Fibroblast of lung (primary cell): Measurements from ENCODE around the gene ZNF423.

Experiments used
- CTCF ChIP-seq, 2 donors: IDR thresholded peaks in 1 of 2; conservative IDR thresholded peaks in 1 of 2; 1 replicate in 1 of 2; 2 replicates in 1 of 2; pipeline ENCODE4 v1.5.1; 2011 to 2012; ENCODE audit warnings: low read length in 2 of 2, control low read depth in 1 of 2, inconsistent platforms in 1 of 2, low read depth in 1 of 2, mild to moderate bottlenecking in 1 of 2
- EZH2 ChIP-seq: IDR thresholded peaks from 2 replicates; pipeline ENCODE4 v1.5.1; 2012; ENCODE audit warnings: low read length, control low read depth, mild to moderate bottlenecking; ENCODE audit errors: missing control alignments

GRCh38 chr16:49594685-49595498 is 261.0 kb downstream of the ZNF423 start:
- TF ChIP-seq CTCF (conservative IDR thresholded peaks at IDR 0.05 in 1 of 2, IDR thresholded peaks at IDR 0.05 in 1 of 2; ENCODE audit: low read depth in 1 of 2, low read length in 2 of 2) (no peak), EZH2 (no peak)
